ENCODE data around the gene CYBA. TPM values are rescaled to one million over a fixed set of nuclear protein-coding genes. Genes with fewer than 3 reads are reported as not detected.

The CYBA gene
- total and polyA plus RNA-seq, 2 of the 13 experiments (the other 11 are each of a cell fraction or from before 2014, with no cell fraction given) = 196 to 250 TPM

DNA sequence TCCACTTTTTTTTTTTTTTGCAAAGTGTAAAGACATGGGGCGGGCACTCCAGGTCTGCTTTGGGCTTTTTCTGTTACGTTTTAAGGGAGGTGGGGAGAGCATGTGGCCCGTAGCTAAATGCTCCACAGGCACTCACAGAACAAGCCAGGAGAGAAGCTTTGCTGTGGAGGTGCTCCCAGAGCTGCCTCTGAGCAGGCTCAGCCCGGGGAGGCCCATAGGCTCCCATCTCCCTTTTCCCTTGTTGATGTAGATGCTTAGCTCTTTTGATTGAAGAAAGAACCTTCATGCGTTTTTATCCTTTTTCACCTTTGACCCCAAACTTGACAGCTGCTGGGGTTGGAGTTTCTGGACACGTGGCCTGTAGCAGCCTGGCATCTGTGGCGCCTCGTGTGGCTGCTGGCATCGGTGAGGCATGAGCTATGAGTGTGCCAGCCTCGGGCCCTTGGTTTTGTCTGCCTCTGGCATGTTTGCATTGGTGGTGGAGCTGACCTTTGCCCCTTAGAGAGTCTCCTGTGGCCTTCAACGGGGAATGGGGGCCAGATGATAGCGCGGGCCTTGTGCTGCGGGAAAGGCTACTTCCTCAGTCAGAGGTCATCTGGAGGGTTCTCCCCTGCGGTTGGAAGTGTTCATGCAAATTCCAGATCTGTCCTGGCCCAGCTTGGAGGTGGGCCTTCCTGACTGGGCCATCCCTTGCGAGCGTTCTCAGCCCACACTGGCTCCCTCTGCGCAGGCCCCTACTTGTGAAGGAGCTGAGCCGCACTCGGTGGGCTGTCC is 32.5 kb downstream of the CYBA start (continued):
- no peak for TF ChIP-seq GABPA (IDR thresholded peaks at IDR 0.05; ENCODE audit: low read depth, low read length)
- peak; percentile 77 for TF ChIP-seq GABPA (CRISPR knock-in tag; IDR thresholded peaks at IDR 0.05; ENCODE audit: low read depth)
- TF ChIP-seq RXRB (CRISPR knock-in tag; IDR thresholded peaks at IDR 0.05; ENCODE audit: borderline replicate concordance) = peak; percentile 75; the same call in 1 of the 2 replicates
- TF ChIP-seq ZNF670 (CRISPR knock-in tag; IDR thresholded peaks at IDR 0.05; ENCODE audit: borderline replicate concordance) = no peak
- TF ChIP-seq ZNF235 (CRISPR knock-in tag; IDR thresholded peaks at IDR 0.05; ENCODE audit: borderline replicate concordance) = no peak
- no peak for TF ChIP-seq HOXD1 (CRISPR knock-in tag; IDR thresholded peaks at IDR 0.05)
- peak; percentile 83; the same call in 1 of the 2 replicates for TF ChIP-seq TARDBP (CRISPR knock-in tag; IDR thresholded peaks at IDR 0.05)
- no peak for TF ChIP-seq RBM39 (IDR thresholded peaks at IDR 0.05; ENCODE audit: low read depth, low read length, poor library complexity, severe bottlenecking)
- no peak for TF ChIP-seq ZNF724P (CRISPR knock-in tag; IDR thresholded peaks at IDR 0.05; ENCODE audit: borderline replicate concordance)
- no peak for TF ChIP-seq RFX3 (CRISPR knock-in tag; IDR thresholded peaks at IDR 0.05)
- TF ChIP-seq ZNF737 (CRISPR knock-in tag; IDR thresholded peaks at IDR 0.05; ENCODE audit: borderline replicate concordance) = no peak
- peak; percentile 82 for TF ChIP-seq ZBTB33 (CRISPR knock-in tag; IDR thresholded peaks at IDR 0.05)
- TF ChIP-seq PRMT3 (CRISPR knock-in tag; IDR thresholded peaks at IDR 0.05; ENCODE audit: borderline replicate concordance, low read depth) = no peak
- TF ChIP-seq FLYWCH1 (CRISPR knock-in tag; IDR thresholded peaks at IDR 0.05) = no peak
- TF ChIP-seq ZNF878 (CRISPR knock-in tag; IDR thresholded peaks at IDR 0.05) = no peak
- TF ChIP-seq ZNF720 (CRISPR knock-in tag; IDR thresholded peaks at IDR 0.05) = no peak
- no peak for TF ChIP-seq IRX3 (CRISPR knock-in tag; IDR thresholded peaks at IDR 0.05; ENCODE audit: borderline replicate concordance, low read depth)
- TF ChIP-seq ZNF329 (CRISPR knock-in tag; IDR thresholded peaks at IDR 0.05; ENCODE audit: low read depth) = no peak
- TF ChIP-seq ZNF614 (CRISPR knock-in tag; IDR thresholded peaks at IDR 0.05; ENCODE audit: borderline replicate concordance) = 0 out of 2 replicates have a peak, but pooled peaks have one; percentile 40
- no peak for TF ChIP-seq U2AF1 (optimal IDR thresholded peaks at IDR 0.05; ENCODE audit: low read depth, low read length)
- TF ChIP-seq, protein P1, sequence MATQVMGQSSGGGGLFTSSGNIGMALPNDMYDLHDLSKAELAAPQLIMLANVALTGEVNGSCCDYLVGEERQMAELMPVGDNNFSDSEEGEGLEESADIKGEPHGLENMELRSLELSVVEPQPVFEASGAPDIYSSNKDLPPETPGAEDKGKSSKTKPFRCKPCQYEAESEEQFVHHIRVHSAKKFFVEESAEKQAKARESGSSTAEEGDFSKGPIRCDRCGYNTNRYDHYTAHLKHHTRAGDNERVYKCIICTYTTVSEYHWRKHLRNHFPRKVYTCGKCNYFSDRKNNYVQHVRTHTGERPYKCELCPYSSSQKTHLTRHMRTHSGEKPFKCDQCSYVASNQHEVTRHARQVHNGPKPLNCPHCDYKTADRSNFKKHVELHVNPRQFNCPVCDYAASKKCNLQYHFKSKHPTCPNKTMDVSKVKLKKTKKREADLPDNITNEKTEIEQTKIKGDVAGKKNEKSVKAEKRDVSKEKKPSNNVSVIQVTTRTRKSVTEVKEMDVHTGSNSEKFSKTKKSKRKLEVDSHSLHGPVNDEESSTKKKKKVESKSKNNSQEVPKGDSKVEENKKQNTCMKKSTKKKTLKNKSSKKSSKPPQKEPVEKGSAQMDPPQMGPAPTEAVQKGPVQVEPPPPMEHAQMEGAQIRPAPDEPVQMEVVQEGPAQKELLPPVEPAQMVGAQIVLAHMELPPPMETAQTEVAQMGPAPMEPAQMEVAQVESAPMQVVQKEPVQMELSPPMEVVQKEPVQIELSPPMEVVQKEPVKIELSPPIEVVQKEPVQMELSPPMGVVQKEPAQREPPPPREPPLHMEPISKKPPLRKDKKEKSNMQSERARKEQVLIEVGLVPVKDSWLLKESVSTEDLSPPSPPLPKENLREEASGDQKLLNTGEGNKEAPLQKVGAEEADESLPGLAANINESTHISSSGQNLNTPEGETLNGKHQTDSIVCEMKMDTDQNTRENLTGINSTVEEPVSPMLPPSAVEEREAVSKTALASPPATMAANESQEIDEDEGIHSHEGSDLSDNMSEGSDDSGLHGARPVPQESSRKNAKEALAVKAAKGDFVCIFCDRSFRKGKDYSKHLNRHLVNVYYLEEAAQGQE (IDR thresholded peaks at IDR 0.05; ENCODE audit: borderline replicate concordance in 1 of 2, low read depth in 1 of 2, low read length in 2 of 2) = 0 out of 4 replicates have a peak, but pooled peaks of 1 of the 2 experiments have one; percentile 20
- TF ChIP-seq ZNF296 (CRISPR knock-in tag; conservative IDR thresholded peaks at IDR 0.05) = no peak
- TF ChIP-seq, protein P2, sequence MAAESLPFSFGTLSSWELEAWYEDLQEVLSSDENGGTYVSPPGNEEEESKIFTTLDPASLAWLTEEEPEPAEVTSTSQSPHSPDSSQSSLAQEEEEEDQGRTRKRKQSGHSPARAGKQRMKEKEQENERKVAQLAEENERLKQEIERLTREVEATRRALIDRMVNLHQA (CRISPR knock-in tag; IDR thresholded peaks at IDR 0.05) = no peak
- TF ChIP-seq ATM (IDR thresholded peaks at IDR 0.05; ENCODE audit: borderline replicate concordance) = no peak
- TF ChIP-seq HNRNPLL (IDR thresholded peaks at IDR 0.05; ENCODE audit: low read depth, low read length, poor library complexity, severe bottlenecking) = no peak
